HCT116 (cell line): ENCODE data around the gene C2orf81. TPM values are rescaled to one million over a fixed set of nuclear protein-coding genes. Genes with fewer than 3 reads are reported as not detected.

ENCODE experiments used
- ATAC-seq: fragments of 200-7000 bp; cut with Tn5 transposase; 2 replicates; pipeline ENCODE4 v1.9.1; 2020; ENCODE audit warnings: mild to moderate bottlenecking, moderate library complexity
- BruUV-seq: library from RNA; stranded (reverse); fragments of 400-500 nt; replicated peaks from 2 replicates; lab custom pipeline; 2021; lab: Mats Ljungman, UMichigan
- CTCF ChIA-PET: fragments of 300-600 bp; sonication (Branson Sonifier 250); formaldehyde crosslinking; loops from one replicate; lab custom pipeline; 2021; ENCODE audit warnings: antibody characterized with exemption; lab: Charles Lee
- POLR2A ChIA-PET: fragments of 300-600, 350-600 bp; sonication (Branson Sonifier 250); formaldehyde crosslinking; loops from one replicate; lab custom pipeline; 2021; ENCODE audit warnings: antibody characterized with exemption; lab: Charles Lee
- RAD21 ChIA-PET, 2 experiments: fragments of 300-600 bp; sonication (Branson Sonifier 250); formaldehyde crosslinking; loops; one replicate each; lab custom pipeline; 2023; ENCODE audit warnings: low total read pairs in 2 of 2; ENCODE audit not compliant: uncharacterized antibody in 2 of 2, unreplicated experiment in 2 of 2, low non-redundant PET in 1 of 2; lab: Charles Lee
- DNase-seq: peaks from one replicate; pipeline ENCODE4 v3.0.0-alpha.2; 2010; ENCODE audit warnings: low read depth, low spot score
- H2AFZ ChIP-seq: fragments of 200-600 bp; shearing (Covaris generic), sonication (generic); 2 replicates; pipeline ENCODE4 v1.6.1; 2017; ENCODE audit warnings: low read depth, mixed run types, mixed read lengths, antibody characterized with exemption, low read length; ENCODE audit not compliant: poor library complexity, severe bottlenecking
- H3K27ac ChIP-seq: 2 replicates; pipeline ENCODE4 v1.5.1; 2012; ENCODE audit warnings: low read depth, low read length
- H3K27me3 ChIP-seq: fragments of 200-600 bp; sonication (generic); 2 replicates; pipeline ENCODE4 v1.6.1; 2016; ENCODE audit warnings: mixed run types, low read length, mixed read lengths; ENCODE audit not compliant: insufficient read depth
- H3K36me3 ChIP-seq, 2 experiments: fragments of 200-500 bp in 1 of 2; fragments of 200-600 bp in 1 of 2; sonication (Bioruptor generic) in 1 of 2; sonication (generic) in 1 of 2; 2 replicates each; pipeline versions ENCODE4 v1.5.1 to v1.6.1; 2014 to 2016; ENCODE audit warnings: low read length in 2 of 2, inconsistent platforms in 1 of 2, mixed read lengths in 1 of 2, mixed run types in 1 of 2; ENCODE audit not compliant: insufficient read depth in 2 of 2, control insufficient read depth in 1 of 2
- H3K4me1 ChIP-seq, 2 experiments: fragments of 200-600 bp in 1 of 2; sonication (generic) in 1 of 2; 2 replicates each; pipeline versions ENCODE4 v1.5.1 to v1.6.1; 2012 to 2017; ENCODE audit warnings: low read length in 2 of 2, inconsistent platforms in 1 of 2, mild to moderate bottlenecking in 1 of 2, mixed read lengths in 1 of 2, mixed run types in 1 of 2, moderate library complexity in 1 of 2; ENCODE audit not compliant: insufficient read depth in 2 of 2, control insufficient read depth in 1 of 2
- H3K4me2 ChIP-seq: fragments of 200-600 bp; sonication (generic); 2 replicates; pipeline ENCODE4 v1.6.1; 2017; ENCODE audit warnings: mixed run types, low read length, mixed read lengths
- H3K4me3 ChIP-seq, 2 experiments: fragments of 200-600 bp in 1 of 2; sonication (generic) in 1 of 2; replicated peaks in 1 of 2; 2 replicates each; pipeline ENCODE4 v1.5.1; 2011 to 2016; ENCODE audit warnings: low read length in 2 of 2, control low read depth in 1 of 2, low read depth in 1 of 2, mild to moderate bottlenecking in 1 of 2, mixed read lengths in 1 of 2, mixed run types in 1 of 2
- H3K79me2 ChIP-seq: fragments of 200-600 bp; sonication (generic); 2 replicates; pipeline ENCODE4 v1.6.1; 2017; ENCODE audit warnings: mild to moderate bottlenecking, mixed run types, low read length, moderate library complexity, mixed read lengths; ENCODE audit not compliant: insufficient read depth
- H3K9ac ChIP-seq: fragments of 200-600 bp; sonication (generic); 2 replicates; pipeline ENCODE4 v1.6.1; 2016; ENCODE audit warnings: low read length, mixed read lengths
- H3K9me2 ChIP-seq: fragments of 200-600 bp; sonication (generic), shearing (Covaris generic); 2 replicates; pipeline ENCODE4 v1.6.1; 2017; ENCODE audit warnings: mixed run types, mild to moderate bottlenecking, moderate library complexity; ENCODE audit not compliant: insufficient read depth
- H3K9me3 ChIP-seq, 2 experiments: fragments of 200-500 bp in 1 of 2; fragments of 200-600 bp in 1 of 2; sonication (Bioruptor generic) in 1 of 2; sonication (generic) in 1 of 2; 2 replicates each; pipeline ENCODE4 v1.6.1; 2014 to 2017; ENCODE audit warnings: low read length in 2 of 2, mixed read lengths in 2 of 2, inconsistent platforms in 1 of 2, low read depth in 1 of 2, mild to moderate bottlenecking in 1 of 2, mixed run types in 1 of 2, moderate library complexity in 1 of 2; ENCODE audit not compliant: control insufficient read depth in 1 of 2, insufficient read depth in 1 of 2
- H4K20me1 ChIP-seq: fragments of 200-600 bp; sonication (generic), shearing (Covaris generic); 2 replicates; pipeline ENCODE4 v1.6.1; 2017; ENCODE audit warnings: mixed run types, mild to moderate bottlenecking, moderate library complexity; ENCODE audit not compliant: insufficient read depth
- CBX3 ChIP-seq: IDR thresholded peaks from 2 replicates; pipeline ENCODE4 v1.6.1; 2012; ENCODE audit warnings: low read depth
- CEBPB ChIP-seq: IDR thresholded peaks from 2 replicates; pipeline ENCODE4 v1.6.1; 2012; ENCODE audit warnings: low read depth
- EGR1 ChIP-seq: IDR thresholded peaks from 2 replicates; pipeline ENCODE4 v1.6.1; 2012; ENCODE audit warnings: low read depth
- EZH2phosphoT487 ChIP-seq: fragments of 200-600 bp; IDR thresholded peaks from 2 replicates; pipeline ENCODE4 v1.6.1; 2018; ENCODE audit warnings: antibody characterized with exemption, borderline replicate concordance
- POLR2A ChIP-seq: IDR thresholded peaks from 2 replicates; pipeline ENCODE4 v1.7.0; 2011; ENCODE audit warnings: borderline replicate concordance; ENCODE audit not compliant: insufficient read depth, insufficient read length; ENCODE audit errors: extremely low read depth
- POLR2AphosphoS5 ChIP-seq: IDR thresholded peaks from 2 replicates; pipeline ENCODE4 v1.6.1; 2011; ENCODE audit warnings: mild to moderate bottlenecking, low read depth, low read length, moderate library complexity
- RAD21 ChIP-seq: IDR thresholded peaks from 2 replicates; pipeline ENCODE4 v1.6.1; 2012; ENCODE audit warnings: low read depth, mild to moderate bottlenecking
- SP1 ChIP-seq: IDR thresholded peaks from 2 replicates; pipeline ENCODE4 v1.6.1; 2012; ENCODE audit warnings: low read depth
- SRF ChIP-seq: IDR thresholded peaks from 2 replicates; pipeline ENCODE4 v1.6.1; 2012; ENCODE audit warnings: low read depth
- ZNF274 ChIP-seq: fragments of 200-500 bp; sonication (Bioruptor generic); IDR thresholded peaks from 2 replicates; pipeline ENCODE4 v1.6.1; 2014; ENCODE audit warnings: mild to moderate bottlenecking, low read depth, low read length, inconsistent platforms
- intact Hi-C: fragments of 100-400 bp; cut with micrococcal nuclease; formaldehyde crosslinking; loops from 2 replicates; pipeline ENCODE4 v1.10.0; 2022
- total RNA-seq: library from RNA; stranded (reverse); gene quantifications from one replicate; pipeline ENCODE4 v1.2.1, GENCODE V29; 2021; ENCODE audit not compliant: unreplicated experiment
- TF ChIP-seq, protein P1 (sequence below): IDR thresholded peaks from 2 replicates; pipeline ENCODE4 v1.6.1; 2011; ENCODE audit warnings: mild to moderate bottlenecking, low read length, moderate library complexity; ENCODE audit not compliant: insufficient replicate concordance; ENCODE audit errors: extremely low read depth
- TF ChIP-seq, protein P2 (sequence below): IDR thresholded peaks from 2 replicates; pipeline ENCODE4 v1.6.1; 2012

Gene C2orf81
- total RNA-seq, 1 experiment from 2014 or later, result 6.5 TPM

DNA sequence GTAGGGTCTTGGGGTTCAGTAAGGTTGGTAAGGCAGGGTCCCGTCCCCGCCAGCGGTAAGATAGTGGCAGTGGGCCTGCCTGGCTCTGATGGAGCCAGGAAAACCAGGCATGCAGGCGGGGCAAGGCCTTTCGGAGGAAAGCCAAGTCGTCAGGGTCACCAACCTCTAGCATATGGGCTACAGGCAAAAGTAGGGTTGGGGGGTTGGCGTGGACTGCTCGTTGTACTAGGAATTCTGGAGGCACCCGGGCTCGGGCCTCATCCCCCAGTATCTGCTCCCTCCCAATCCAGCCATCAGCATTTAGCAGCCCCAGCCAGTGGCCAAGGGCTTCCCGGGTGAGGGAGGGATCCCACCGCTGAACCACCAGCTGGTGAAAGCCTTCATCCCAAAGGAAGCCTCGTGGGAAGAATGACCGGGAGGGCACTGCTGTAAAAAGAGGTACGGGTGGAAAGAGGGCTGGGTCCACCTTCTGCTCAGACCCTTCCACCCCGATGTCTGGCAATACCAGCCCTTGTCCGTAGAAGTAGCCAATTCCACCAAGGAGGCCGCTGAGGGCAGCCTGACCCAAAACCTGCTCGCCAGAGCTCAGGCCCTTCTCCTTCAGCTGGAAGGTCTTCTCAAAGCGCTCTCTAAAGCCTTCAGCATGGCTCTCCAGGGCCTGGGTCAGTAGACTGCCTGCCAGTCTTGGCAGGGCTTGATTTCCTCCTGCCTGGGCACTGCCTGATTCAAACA is 40.8 kb upstream of the C2orf81 start:
- CTCF ChIA-PET, result interaction anchor here (1.3 kb wide), 1 partner anchor 70 kb away, joined by 5 read pairs; no protein-coding TSS in a partner anchor
- intact Hi-C loops, result no loop called here
- Histone ChIP-seq H3K9ac (no peak overlapping the region), H3K9me2 (no peaks in the 10 kb centered on the region), H3K9me3 (no peaks in the 10 kb centered on the region), H3K36me3 (peaks cover 6 to 19% of the 10 kb centered on the region in 2 experiments; a peak in 2 of 4 replicates), H3K27ac (no peak overlapping the region), H3K4me1 (peaks cover 0 to 26% of the 10 kb centered on the region in 2 experiments), H3K79me2 (peaks cover 27% of the 10 kb centered on the region), H3K27me3 (no peaks in the 10 kb centered on the region), H3K4me2 (no peak overlapping the region), H2AFZ (no peak overlapping the region), H4K20me1 (no peaks in the 10 kb centered on the region), H3K4me3 (no peak overlapping the region)
- BruUV-seq, result no TSS peak
- POLR2A ChIA-PET, result no interaction called here
- no peak for TF ChIP-seq RAD21
- TF ChIP-seq POLR2A, result no peak
- TF ChIP-seq SRF, result no peak
- no peak for TF ChIP-seq EGR1
- no peak for TF ChIP-seq CBX3
- TF ChIP-seq EZH2phosphoT487, result no peak
- TF ChIP-seq, protein P1, sequence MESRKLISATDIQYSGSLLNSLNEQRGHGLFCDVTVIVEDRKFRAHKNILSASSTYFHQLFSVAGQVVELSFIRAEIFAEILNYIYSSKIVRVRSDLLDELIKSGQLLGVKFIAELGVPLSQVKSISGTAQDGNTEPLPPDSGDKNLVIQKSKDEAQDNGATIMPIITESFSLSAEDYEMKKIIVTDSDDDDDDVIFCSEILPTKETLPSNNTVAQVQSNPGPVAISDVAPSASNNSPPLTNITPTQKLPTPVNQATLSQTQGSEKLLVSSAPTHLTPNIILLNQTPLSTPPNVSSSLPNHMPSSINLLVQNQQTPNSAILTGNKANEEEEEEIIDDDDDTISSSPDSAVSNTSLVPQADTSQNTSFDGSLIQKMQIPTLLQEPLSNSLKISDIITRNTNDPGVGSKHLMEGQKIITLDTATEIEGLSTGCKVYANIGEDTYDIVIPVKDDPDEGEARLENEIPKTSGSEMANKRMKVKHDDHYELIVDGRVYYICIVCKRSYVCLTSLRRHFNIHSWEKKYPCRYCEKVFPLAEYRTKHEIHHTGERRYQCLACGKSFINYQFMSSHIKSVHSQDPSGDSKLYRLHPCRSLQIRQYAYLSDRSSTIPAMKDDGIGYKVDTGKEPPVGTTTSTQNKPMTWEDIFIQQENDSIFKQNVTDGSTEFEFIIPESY, result no peak
- TF ChIP-seq POLR2AphosphoS5, result no peak
- TF ChIP-seq, protein P2, sequence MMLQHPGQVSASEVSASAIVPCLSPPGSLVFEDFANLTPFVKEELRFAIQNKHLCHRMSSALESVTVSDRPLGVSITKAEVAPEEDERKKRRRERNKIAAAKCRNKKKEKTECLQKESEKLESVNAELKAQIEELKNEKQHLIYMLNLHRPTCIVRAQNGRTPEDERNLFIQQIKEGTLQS, result no peak
- TF ChIP-seq SP1, result no peak
- no peak for TF ChIP-seq ZNF274
- no peak for TF ChIP-seq CEBPB
- ATAC-seq, result no peak
- no peak for DNase-seq
- RAD21 ChIA-PET, result no interaction called here
